Activated CD4-positive, CD25-positive, alpha-beta regulatory T cell treated with anti-CD3 and anti-CD28 coated beads, Interleukin-2, amount 50 U/mL, for 16 hours (primary cell): ENCODE results near the gene C2CD4C.
"Not testable (repeated sequence)": the region's sequence is repeated elsewhere in the genome, so short reads cannot be mapped to it uniquely, and the experiment has no call there.

Experiments
- DNase-seq: peaks from one replicate; pipeline ENCODE4 v3.0.0-alpha.2; 2020; ENCODE audit warnings: low read depth, low spot score

Gene C2CD4C

DNA sequence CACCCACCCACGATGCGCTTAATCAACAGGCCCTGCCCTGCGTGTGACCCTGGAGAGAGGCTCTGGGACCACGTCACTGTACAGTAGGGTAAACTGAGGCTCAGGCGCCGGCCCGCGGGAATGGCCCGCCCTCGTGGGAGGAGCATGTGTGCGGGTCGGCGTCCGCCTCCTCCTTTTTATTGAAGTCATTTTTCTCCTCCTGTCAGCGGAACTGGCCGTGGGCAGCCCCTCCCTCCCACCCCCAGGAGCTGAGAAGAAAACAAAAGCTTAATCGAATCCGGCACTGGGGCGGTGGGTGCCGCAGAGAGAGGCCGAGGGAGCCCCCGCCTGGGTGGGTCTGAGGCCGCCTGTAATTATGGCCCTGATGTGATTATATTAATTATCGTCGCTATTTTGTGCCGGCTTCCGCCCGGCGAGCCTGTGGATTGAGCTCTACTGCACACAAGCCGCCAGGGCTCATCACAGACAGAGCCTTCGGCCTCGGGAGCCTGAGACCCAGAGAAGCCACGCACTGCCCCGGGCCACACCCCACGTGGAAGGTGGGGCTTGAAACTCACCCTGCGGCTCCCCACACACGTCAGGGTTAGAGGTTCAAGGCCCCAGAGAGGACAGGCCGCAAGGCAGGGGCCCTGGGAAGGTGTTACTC lies 7.0 kb downstream of the C2CD4C start:
- no peak for DNase-seq

DNA sequence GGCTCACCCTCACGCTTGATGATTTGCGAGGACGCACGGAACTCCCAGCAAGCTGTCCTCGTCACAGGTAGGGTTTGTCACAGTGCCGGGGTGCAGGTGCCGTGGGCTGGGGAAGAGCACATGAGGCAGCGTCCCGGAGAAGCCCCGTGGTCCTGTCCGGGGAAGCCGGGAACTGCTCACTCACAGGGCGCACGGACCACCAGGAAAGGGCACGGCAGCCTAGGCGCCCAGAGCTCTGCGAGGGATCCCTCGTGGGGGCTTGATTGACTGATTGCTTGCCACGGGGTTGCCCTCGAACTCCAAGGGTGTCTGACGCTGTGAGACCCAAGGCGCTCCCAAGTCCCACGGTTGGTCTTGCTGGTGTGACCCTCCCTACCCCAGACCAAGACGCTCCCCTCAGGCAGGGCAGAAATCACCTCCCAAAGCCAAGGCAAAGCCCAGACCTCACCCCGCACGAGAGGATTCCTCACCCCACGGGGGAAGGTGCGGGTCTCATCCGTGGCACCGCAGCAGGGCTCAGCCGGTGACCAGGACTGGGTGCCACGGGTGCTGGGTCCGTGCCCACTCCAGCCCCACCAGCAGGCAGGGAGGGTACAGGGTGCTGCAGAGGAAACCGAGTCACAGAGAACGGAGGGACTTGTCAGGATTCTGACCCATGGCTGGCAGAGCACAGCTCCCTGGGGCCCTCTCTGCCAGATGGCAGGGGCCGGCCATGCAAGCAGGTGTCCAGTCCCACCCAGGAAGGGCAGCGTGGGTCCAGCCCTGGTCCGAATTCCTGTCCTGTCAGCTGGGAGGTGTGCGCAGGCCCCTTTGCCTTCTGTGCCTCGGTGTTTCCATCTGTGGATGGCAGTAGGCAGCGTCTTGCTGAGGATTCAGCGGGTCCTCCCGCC lies 7.7 kb downstream of the C2CD4C start:
- no peak for DNase-seq

DNA sequence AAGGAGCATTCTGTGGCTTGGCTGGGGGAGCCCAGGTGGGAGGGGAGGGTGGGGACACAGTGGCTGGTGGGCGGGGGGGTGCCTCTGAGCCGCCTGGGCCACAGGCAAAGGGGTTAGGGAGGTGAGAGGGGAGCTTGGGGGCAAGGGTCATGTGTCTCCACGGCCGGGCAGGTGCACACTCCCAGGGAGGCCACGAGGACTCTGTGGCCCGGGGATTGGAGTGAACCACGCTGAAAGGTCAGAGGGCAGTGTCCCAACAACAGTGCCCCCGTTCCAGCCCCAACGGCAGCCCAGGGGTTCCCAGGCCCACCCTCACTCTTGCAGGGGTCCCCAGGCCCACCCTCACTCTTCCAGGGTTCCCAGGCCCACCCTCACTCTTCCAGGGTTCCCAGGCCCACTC lies 9.6 kb downstream of the C2CD4C start:
- DNase-seq: no peak

DNA sequence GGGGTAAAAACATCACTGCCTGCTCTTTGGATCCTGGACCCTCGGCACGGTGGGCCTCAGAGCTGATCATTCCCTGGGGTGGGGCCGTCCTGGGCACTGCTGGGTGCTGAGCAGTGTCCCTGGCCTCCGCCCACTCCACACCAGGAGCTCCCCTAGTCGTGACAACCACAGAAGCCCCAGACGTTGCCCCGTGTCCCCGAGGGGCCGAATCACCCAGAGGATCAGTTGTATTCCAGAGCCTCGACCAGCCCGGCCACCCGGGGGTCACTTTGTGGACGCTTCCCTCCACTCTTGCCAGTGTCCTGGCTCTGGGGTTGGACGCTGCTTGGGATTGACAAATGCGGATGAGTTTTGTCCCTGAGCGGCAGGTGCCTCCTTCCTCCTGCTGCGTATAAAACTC lies 10.2 kb downstream of the C2CD4C start:
- no peak for DNase-seq

DNA sequence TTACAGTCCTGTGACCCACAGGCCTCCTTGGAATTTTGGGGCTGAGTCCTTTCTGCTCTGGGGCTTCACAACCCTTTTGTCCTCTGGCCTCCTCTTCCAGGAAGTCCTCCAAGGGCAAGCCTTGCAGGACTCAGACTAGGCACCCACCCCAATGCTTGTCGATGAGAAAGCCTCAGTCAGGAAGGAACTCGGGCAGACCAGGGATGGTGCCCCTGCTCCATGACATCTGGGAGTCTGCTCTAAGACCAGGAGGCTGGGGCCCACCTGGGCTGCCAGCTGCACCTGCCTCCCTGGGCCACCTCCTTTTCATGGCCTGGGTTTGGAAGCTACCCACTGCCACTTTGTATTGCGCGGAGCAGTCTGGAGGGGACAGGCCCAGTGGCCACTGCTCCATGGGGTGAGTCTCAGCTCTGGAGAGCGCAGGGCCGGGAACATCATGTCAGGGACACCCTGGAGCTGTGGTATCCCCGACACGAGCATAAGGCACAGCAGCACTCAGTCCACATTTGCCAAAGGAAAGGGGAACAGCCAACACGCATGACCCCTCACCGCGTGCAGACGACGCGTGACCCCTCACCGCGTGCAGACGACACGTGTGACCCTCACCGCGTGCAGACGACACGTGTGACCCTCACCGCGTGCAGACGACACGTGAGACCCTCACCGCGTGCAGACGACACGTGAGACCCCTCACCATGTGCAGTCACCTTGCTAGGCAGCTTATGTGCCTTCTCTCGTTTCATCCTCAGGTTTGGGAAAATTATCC lies 10.8 kb downstream of the C2CD4C start:
- DNase-seq: no peak

DNA sequence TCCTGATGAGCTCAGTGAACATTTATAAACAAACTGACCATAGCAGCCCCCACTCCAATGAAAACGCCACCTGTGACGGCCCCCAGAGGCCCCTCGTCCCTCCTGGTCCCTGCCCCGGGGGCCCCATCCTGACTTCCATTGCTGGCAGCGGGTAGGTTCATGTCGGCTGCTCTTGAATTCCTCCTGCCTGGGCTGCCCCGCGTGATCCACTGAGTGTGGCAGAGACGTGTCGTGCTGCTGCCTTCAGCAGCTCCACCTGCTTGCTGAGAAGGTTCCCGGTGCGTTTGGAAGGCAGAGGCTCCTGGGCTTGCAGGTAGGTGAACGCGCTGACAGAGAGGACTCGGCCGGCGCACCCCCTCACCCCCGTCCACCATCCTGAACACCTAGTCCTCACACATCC lies 11.6 kb downstream of the C2CD4C start:
- DNase-seq: no peak

DNA sequence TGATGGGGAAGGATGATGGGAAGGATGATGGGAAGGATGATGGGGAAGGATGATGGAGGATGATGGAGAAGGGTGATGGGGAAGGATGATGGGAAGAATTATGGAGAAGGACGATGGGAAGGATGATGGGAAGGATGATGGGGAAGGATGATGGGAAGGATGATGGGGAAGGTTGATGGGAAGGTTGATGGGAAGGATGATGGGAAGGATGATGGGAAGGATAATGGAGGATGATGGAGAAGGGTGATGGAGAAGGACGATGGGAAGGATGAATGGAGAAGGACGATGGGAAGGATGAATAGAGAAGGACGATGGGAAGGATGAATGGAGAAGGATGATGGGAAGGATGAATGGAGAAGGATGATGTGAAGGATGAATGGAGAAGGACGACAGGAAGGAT lies 13.5 kb downstream of the C2CD4C start:
- no peak for DNase-seq

DNA sequence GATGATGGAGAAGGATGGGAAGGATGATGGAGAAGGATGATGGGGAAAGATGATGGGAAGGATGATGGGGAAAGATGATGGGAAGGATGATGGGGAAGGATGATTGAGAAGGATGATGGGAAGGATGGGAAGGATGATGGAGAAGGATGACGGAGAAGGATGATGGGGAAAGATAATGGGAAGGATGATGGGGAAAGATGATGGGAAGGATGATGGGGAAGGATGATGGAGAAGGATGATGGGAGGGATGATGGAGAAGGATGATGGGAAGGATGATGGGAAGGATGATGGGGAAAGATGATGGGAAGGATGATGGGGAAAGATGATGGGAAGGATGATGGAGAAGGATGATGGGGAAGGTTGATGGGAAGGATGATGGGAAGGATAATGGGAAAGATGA lies 14.1 kb downstream of the C2CD4C start:
- DNase-seq: not testable (repeated sequence)

DNA sequence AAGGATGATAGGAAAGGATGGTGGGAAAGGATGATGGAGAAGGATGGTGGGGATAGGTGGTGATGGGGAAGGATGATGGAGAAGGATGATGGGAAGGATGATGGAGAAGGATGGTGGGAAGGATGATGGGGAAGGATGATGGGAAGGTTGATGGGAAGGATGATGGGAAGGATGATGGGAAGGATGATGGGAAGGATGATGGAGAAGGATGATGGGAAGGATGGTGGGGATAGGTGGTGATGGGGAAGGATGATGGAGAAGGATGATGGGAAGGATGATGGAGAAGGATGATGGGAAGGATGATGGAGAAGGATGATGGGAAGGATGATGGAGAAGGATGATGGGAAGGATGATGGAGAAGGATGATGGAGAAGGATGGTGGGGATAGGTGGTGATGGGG lies 15.4 kb downstream of the C2CD4C start:
- not testable (repeated sequence) for DNase-seq

DNA sequence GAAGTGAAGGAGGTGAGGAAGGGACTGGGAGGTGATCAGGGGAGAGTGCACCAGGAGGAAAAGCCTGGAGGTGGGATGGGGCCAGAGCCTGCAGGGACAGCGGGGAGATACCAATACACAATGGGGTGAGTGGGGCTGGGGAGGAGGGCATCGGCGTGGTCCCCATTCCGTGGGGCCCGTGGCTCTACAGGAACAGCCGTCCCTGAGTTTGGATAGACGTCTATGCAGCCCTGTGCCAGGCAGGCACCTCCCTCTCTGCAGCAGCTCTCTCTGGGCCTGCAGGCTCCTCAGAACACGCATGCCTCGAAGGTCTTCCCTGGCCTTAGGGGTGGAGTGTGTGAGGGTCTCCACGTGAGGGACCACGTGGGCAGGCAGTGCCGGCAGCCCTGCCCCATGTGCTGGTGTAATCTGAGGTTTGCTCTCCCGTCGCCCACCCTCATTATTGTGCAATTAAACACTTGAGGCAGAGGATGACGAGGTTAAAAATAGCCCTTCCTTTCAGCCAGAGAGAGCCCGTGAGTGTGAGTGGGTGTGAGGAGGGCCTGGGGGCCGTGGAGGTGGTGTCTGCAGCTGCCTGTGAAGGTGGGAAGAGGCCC lies 16.5 kb downstream of the C2CD4C start:
- DNase-seq: no peak

DNA sequence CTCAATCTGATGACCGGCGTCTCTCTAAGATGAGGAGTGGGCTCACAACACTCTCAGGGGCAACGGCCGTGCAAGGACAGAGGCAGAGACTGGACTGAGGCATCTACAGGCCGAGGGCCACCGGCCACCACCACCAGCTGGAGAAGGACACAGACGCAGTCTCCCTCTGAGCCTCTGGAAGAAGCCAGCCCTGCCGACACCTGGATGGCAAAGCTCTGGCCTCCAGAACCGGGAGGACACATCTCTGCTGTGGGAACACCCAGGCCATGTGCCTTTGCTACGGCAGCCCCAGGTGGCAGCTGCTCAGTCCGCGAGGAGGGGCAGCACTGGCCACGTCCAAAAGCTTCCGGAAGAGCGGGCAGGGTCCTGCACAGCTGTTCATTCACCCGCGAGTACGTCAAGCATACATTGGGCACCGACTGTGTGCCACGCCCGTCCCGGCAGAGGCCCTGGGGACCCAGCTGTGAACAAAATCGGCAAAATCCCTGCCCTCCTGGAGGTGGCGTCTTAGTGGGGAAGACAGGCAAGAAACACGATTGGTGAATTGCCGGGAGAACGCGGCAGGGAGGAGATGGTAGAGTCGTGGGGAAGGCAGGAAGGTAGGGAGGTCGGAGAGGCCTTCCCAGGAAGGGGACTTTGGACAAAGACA lies 17.1 kb downstream of the C2CD4C start:
- DNase-seq: no peak

DNA sequence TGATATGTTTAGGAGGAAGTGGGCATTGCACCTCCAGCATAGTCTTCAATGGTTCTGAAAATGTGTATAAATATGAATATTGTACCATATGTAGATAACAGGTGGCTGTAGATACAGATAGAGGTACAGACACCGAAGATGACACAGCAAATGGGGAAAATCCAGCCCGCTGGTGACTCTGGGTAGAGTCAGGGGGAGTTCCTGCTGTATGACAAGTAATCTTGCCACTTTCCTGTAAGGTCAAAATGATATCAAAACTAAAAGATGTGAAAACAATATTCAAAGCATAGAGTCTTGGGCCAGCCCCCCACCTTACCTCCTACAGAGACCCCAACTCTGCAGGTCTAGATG lies 17.8 kb downstream of the C2CD4C start:
- DNase-seq: no peak

DNA sequence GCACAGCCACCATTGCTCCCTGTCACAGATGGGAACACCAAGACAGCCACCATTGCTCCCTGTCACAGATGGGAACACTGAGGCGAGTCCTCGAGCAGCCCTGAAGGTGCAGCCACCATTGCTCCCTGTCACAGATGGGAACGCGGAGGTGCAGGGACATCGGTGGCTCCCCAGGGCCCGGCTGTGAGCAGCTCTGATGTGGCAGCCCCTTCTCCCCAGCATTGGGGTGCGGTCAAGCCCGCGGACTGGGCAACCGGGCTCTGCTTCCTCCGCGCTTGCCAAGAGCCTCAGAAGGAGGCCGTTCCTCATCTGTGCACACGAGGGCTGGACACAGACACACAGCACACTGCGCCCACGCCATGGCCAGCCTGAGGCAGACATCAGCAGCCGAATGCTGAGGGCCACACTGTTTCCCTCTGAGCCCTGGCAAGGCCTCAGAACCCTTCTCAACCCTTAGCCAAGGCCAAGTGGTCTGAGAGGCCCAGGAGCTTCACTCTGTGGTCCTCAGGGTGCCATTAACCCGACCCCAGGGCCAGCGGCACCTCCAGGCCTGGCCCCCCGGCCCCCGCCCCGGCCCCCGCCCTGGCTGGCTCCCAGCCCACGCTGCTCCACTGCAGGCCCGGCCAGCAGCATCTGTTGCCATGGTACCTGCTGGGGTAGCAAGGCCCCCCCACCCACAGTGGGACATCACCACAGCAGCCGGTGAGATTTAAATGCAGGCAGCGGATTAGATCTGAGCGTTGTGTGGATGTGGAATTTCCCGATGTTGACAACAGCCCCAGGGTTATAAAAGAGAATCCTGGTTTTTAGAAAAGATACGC lies 18.4 kb downstream of the C2CD4C start:
- DNase-seq: no peak

DNA sequence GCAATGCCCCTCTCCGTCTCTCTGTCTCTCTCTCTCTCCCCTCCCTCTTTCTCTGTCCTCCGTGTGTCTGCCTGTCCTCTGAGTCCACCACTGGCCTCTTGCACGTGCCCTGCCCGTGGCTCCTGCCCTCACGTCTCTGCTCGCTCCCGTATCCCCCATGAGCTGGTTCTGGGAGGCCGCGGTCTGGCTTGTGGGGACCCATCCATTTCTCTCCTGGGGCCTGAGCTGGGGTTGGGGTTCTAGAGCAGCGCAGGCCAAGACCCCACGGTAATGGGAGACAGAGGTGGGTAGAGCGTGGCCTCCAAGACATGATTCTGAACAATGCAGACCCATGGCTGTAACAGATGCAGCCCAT lies 19.0 kb downstream of the C2CD4C start:
- DNase-seq: no peak

DNA sequence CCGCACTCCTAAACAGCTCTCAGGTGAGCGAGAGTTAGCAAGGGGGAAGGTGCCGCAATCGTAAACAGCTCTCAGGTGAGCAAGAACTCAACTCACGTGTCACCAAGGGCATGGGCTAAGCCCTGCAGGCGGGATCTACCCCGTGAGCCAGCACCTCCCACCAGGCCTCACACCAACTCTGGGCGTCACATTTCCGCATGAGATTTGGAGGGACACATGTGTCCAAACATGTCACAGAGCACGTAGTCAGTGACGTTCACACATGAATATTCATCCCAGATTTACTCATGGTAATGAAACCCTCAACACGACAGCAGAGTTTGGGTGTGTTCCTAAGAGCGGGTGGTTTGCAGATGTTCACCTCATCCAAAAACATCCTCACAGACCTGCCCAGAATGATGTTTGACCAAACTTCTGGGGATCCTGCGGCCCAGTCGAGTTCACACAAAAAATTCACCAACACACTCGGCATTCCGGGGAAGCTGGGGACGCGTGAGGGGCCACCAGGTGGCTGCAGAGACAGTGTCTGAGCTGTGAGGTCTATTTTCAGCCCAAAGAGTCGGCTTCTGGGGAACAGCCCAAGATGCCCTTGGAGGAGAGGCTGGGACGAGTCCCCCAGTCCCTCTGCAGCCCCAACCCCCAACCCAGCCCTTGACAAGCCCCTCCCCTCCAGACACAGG lies 19.6 kb downstream of the C2CD4C start:
- DNase-seq: no peak

DNA sequence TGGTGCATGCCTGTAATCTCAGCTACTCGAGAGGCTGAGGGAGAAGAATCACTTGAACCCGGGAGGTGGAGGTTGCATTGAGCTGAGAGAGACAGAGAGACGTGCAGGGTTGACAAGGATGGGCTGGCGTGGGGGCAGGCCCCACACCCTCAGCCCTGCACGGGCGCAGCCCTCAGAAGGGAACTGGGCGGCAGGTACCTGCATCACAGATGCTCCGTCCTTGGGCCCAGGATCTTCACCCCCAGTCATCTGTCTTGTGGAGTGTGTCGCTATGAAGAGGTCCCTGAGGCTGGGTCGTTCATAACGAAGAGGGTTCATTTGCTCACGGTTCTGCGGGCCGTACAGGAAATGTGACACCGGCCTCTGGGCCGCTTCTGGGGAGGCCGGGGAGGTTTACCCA lies 20.3 kb downstream of the C2CD4C start:
- DNase-seq: no peak

DNA sequence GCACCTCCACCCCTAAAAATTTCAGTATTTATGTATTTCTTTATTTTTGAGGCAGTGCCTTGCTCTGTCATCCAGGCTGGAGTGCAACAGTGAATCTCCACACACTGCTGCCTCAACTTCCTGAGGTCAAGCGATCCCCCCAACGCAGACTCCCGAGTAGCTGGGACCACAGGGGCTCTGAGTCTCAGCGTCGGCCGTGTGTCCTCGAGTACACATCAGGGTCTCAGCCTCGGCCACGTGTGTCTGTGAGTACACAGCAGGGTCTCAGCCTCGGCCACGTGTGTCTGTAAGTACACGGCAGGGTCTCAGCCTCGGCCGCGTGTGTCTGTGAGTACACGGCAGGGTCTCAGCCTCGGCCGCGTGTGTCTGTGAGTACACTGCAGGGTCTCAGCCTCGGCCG lies 21.2 kb downstream of the C2CD4C start:
- DNase-seq: no peak

DNA sequence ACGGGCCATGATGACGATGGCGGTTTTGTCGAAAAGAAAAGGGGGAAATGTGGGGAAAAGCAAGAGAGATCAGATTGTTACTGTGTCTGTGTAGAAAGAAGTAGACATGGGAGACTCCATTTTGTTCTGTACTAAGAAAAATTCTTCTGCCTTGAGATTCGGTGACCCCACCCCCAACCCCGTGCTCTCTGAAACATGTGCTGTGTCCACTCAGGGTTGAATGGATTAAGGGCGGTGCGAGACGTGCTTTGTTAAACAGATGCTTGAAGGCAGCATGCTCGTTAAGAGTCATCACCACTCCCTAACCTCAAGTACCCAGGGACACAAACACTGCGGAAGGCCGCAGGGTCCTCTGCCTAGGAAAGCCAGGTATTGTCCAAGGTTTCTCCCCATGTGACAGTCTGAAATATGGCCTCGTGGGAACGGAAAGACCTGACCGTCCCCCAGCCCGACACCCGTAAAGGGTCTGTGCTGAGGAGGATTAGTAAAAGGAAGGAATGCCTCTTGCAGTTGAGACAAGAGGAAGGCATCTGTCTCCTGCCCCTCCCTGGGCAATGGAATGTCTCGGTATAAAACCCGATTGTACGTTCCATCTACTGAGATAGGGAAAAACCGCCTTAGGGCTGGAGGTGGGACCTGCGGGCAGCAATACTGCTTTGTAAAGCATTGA lies 22.2 kb downstream of the C2CD4C start:
- DNase-seq: not testable (repeated sequence)

DNA sequence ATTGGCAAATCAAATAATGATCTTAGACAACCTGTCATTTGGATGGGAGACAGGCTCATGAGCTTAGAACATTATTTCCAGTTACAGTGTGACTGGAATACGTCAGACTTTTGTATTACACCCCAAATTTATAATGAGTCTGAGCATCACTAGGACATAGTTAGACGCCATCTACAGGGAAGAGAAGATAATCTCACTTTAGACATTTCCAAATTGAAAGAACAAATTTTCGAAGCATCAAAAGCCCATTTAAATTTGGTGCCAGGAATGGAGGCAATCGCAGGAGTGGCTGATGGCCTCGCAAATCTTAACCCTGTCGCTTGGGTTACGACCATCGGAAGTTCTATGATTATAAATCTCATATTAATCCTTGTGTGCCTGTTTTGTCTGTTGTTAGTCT lies 22.8 kb downstream of the C2CD4C start:
- DNase-seq: not testable (repeated sequence)

DNA sequence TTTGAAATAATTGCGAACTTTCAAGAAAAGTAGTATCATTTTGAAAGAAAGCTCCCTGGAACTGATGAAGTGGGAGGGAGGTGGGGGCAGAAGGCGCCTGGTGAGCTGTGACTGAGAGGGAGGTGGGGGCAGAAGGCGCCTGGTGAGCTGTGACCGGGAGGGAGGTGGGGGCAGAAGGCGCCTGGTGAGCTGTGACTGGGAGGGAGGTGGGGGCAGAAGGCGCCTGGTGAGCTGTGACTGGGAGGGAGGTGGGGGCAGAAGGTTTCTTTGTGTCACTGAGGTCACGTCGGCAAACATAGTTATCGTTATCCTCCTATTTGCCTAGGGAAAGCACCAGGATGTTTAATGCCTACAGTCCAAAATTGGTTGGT lies 24.2 kb downstream of the C2CD4C start:
- no peak for DNase-seq
